ENCODE measurements around the gene VARS2. TPM values are rescaled to one million over a fixed set of nuclear protein-coding genes. Genes with fewer than 3 reads are reported as not detected.

The VARS2 gene
- total and polyA plus RNA-seq, 2 donors (not counting 1 experiment from before 2014, with no cell fraction given), result 27.1 to 41.6 TPM

DNA sequence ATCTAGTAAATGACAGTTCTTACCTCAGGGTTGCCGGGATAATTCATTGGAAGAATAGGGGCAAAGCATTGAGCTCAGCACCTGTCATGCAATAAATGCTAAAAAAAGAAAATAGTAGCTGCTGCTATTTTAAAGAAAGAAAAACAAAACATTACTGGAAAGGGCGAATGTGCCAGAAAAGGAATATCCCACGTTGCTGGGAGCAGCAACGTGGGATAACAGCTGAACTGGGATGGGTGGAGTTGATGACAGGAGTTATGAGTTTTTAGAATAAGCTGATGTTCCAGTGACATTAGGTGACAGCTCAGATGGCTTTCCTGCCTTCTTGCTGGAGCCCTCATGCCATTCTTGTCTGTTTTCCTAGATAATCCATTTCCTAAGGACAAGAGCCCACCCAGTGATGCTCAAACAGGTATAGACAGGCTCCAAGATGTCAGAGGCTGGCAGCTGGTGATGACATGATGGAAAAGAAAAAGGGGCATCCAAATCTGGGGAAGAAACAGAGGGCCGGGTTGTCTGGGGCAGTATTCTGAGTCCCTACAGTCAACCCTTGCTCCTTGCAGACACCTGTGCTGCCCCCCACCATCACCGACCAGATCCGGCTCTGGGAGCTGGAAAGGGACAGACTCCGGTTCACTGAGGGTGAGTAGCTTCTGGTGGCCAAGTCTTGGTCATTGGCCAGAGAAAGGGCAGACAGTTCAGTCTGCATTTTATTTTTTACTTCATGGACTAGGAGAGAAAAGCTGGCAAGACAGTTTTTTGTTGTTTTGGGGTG is 1.1 kb upstream of the VARS2 start:
- H3K27ac ChIP-seq (ENCODE audit: low read length in 2 of 2), result no peak overlapping the region
- H3K9me3 ChIP-seq (ENCODE audit: control extremely low read depth in 1 of 3, control insufficient read depth in 2 of 3, insufficient read depth in 1 of 3, low read length in 2 of 3), result no peaks in the 10 kb centered on the region
- intact Hi-C loops (cut with micrococcal nuclease), result loop anchor here (2.0 to 5.0 kb wide), 2 partner anchors 28 to 171 kb away; partner anchors contain the start of genes DDR1, FLOT1 and IER3
- H3K9ac ChIP-seq (ENCODE audit: low read length), result peak overlapping the region; percentile 82
- WGBS (ENCODE audit: insufficient coverage), result 99% methylated on average over 7 of the region's 8 CpGs
- ATAC-seq (ENCODE audit: low read depth), result no peak
- H3K36me3 ChIP-seq (replicated peaks in 1 of 2; ENCODE audit: control extremely low read depth in 1 of 2, control insufficient read depth in 1 of 2, extremely low read depth in 1 of 2, insufficient read depth in 2 of 2, low read length in 1 of 2), result peaks cover 0 to 37% of the 10 kb centered on the region in 2 experiments
- H3K4me3 Mint-ChIP-seq, result peak overlapping the region; percentile 90
- no peaks in the 10 kb centered on the region for H3K27me3 ChIP-seq (replicated peaks in 1 of 4; ENCODE audit: control extremely low read depth in 1 of 4, control insufficient read depth in 3 of 4, insufficient read depth in 4 of 4, low read length in 3 of 4)
- peak overlapping the region; percentile 83 for H3K27ac Mint-ChIP-seq
- ChIA-PET POLR2A (interaction anchor here (0.5 to 1.7 kb wide), 5 partner anchors 29 to 263 kb away, joined by 3 to 18 read pairs (median 3); partner anchors contain the start of gene DDR1), CTCF (interaction anchor here (1.0 to 6.3 kb wide), 14 partner anchors 8 to 182 kb away, joined by 3 to 87 read pairs (median 14); partner anchors contain the start of gene DDR1)
- H3K4me1 Mint-ChIP-seq, result peaks cover 37% of the 10 kb centered on the region
- peaks cover 17 to 29% of the 10 kb centered on the region in 2 donors for H3K4me1 ChIP-seq (ENCODE audit: control insufficient read depth in 2 of 2, insufficient read depth in 2 of 2, low read length in 2 of 2)
- H3K9me3 Mint-ChIP-seq (ENCODE audit: insufficient read depth), result no peaks in the 10 kb centered on the region
- H3K79me2 ChIP-seq (ENCODE audit: control insufficient read depth, insufficient read depth, low read length), result peaks cover 5% of the 10 kb centered on the region
- peak overlapping the region in 1 of 5 experiments; percentile 78 for H3K4me3 ChIP-seq (ENCODE audit: control extremely low read depth in 1 of 5, extremely low read depth in 1 of 5, insufficient read depth in 1 of 5, low read depth in 2 of 5, low read length in 4 of 5)
- TF ChIP-seq, protein P1, sequence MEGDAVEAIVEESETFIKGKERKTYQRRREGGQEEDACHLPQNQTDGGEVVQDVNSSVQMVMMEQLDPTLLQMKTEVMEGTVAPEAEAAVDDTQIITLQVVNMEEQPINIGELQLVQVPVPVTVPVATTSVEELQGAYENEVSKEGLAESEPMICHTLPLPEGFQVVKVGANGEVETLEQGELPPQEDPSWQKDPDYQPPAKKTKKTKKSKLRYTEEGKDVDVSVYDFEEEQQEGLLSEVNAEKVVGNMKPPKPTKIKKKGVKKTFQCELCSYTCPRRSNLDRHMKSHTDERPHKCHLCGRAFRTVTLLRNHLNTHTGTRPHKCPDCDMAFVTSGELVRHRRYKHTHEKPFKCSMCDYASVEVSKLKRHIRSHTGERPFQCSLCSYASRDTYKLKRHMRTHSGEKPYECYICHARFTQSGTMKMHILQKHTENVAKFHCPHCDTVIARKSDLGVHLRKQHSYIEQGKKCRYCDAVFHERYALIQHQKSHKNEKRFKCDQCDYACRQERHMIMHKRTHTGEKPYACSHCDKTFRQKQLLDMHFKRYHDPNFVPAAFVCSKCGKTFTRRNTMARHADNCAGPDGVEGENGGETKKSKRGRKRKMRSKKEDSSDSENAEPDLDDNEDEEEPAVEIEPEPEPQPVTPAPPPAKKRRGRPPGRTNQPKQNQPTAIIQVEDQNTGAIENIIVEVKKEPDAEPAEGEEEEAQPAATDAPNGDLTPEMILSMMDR (IDR thresholded peaks at IDR 0.05), result no peak
- no peak for TF ChIP-seq EZH2 (IDR thresholded peaks at IDR 0.05; ENCODE audit: borderline replicate concordance, insufficient read depth, low read depth, low read length, poor library complexity, severe bottlenecking)
- H4K20me1 ChIP-seq (ENCODE audit: control insufficient read depth, insufficient read depth, low read length, poor library complexity, severe bottlenecking), result no peaks in the 10 kb centered on the region
- peak overlapping the region; percentile 99 for H2AFZ ChIP-seq (ENCODE audit: insufficient read depth, low read depth, low read length, poor library complexity, severe bottlenecking)
- peak overlapping the region; percentile 95 for H3K4me2 ChIP-seq (replicated peaks; ENCODE audit: low read depth, low read length, poor library complexity, severe bottlenecking)
- H3K27me3 Mint-ChIP-seq, result no peaks in the 10 kb centered on the region
- DNase-seq, result peak; percentile 23

All from B cell (primary cell).